ENCODE results near the gene NEK6. TPM values are rescaled to one million over a fixed set of nuclear protein-coding genes. Genes with fewer than 3 reads are reported as not detected.
A peak's percentile ranks its signal among the peaks of the same experiment; 100 is the strongest.

Gene NEK6
- total RNA-seq, 2 experiments from 2014 or later: 5.6 to 16.4 TPM

GRCh38 chr9:124216474-124217176 is 41.1 kb upstream of the NEK6 start:
- ChIA-PET CTCF (ENCODE audit: unreplicated experiment) (interaction anchor here (1.1 to 1.8 kb wide), 2 partner anchors 13 to 19 kb away, joined by 3 to 5 read pairs; no protein-coding TSS in a partner anchor), POLR2A (interaction anchor here (0.8 to 1.8 kb wide), 3 partner anchors 10 to 15 kb away, joined by 3 to 8 read pairs (median 4); no protein-coding TSS in a partner anchor)
- DNase-seq (ENCODE audit: low spot score): peak; percentile 84
- intact Hi-C loops (cut with micrococcal nuclease; ENCODE audit: unreplicated experiment): no loop called here
- Histone ChIP-seq H3K4me2 (ENCODE audit: low read length) (peak overlapping the region; percentile 82), H3K79me2 (ENCODE audit: insufficient read depth, low read depth, low read length) (no peaks in the 10 kb centered on the region), H3K4me3 (ENCODE audit: low read depth, low read length, poor library complexity, severe bottlenecking) (peak overlapping the region; percentile 49), H3K9me3 (ENCODE audit: low read length) (no peaks in the 10 kb centered on the region), H3K4me1 (ENCODE audit: insufficient read depth, low read length, poor library complexity, severe bottlenecking) (peaks cover 61% of the 10 kb centered on the region), H4K20me1 (ENCODE audit: insufficient read depth, low read length) (no peaks in the 10 kb centered on the region), H3K27ac (ENCODE audit: low read depth, low read length, poor library complexity, severe bottlenecking) (peak overlapping the region; percentile 74), H3K9me2 (ENCODE audit: insufficient read depth, low read length) (no peaks in the 10 kb centered on the region), H3K36me3 (ENCODE audit: insufficient read depth, low read length) (no peaks in the 10 kb centered on the region), H2AFZ (ENCODE audit: low read length) (no peak overlapping the region)
- no TSS peak for BruUV-seq (replicated peaks)
- TF ChIP-seq CTCF (conservative IDR thresholded peaks at IDR 0.05; ENCODE audit: low read length) (no peak), EZH2phosphoT487 (IDR thresholded peaks at IDR 0.05; ENCODE audit: borderline replicate concordance, low read depth, low read length) (no peak)

GRCh38 chr9:124217836-124218437 is 39.8 kb upstream of the NEK6 start:
- H3K4me1 ChIP-seq (ENCODE audit: insufficient read depth, low read length, poor library complexity, severe bottlenecking): peaks cover 62% of the 10 kb centered on the region
- no peaks in the 10 kb centered on the region for H3K79me2 ChIP-seq (ENCODE audit: insufficient read depth, low read depth, low read length)
- H3K4me2 ChIP-seq (ENCODE audit: low read length): peak overlapping the region; percentile 82
- TF ChIP-seq CTCF (conservative IDR thresholded peaks at IDR 0.05; ENCODE audit: low read length): no peak
- no peaks in the 10 kb centered on the region for H3K9me3 ChIP-seq (ENCODE audit: low read length)
- H4K20me1 ChIP-seq (ENCODE audit: insufficient read depth, low read length): no peaks in the 10 kb centered on the region
- H3K36me3 ChIP-seq (ENCODE audit: insufficient read depth, low read length): no peaks in the 10 kb centered on the region
- DNase-seq (ENCODE audit: low spot score): no peak
- CTCF ChIA-PET (ENCODE audit: unreplicated experiment): interaction anchor here (0.6 to 1.1 kb wide), 2 partner anchors 14 to 21 kb away, joined by 3 read pairs; no protein-coding TSS in a partner anchor
- H3K27ac ChIP-seq (ENCODE audit: low read depth, low read length, poor library complexity, severe bottlenecking): peak overlapping the region; percentile 74
- no peak overlapping the region; the same call in 1 of the 2 replicates for H2AFZ ChIP-seq (ENCODE audit: low read length)
- H3K4me3 ChIP-seq (ENCODE audit: low read depth, low read length, poor library complexity, severe bottlenecking): peak overlapping the region; percentile 49
- no TSS peak for BruUV-seq (replicated peaks)
- intact Hi-C loops (cut with micrococcal nuclease; ENCODE audit: unreplicated experiment): loop anchor here (1.0 to 2.0 kb wide), 2 partner anchors 16 to 47 kb away; no protein-coding TSS in a partner anchor
- H3K9me2 ChIP-seq (ENCODE audit: insufficient read depth, low read length): no peaks in the 10 kb centered on the region
- POLR2A ChIA-PET: interaction anchor here (0.6 to 1.8 kb wide), 7 partner anchors 11 to 652 kb away, joined by 3 to 8 read pairs (median 4); no protein-coding TSS in a partner anchor
